ENCODE results near the gene CWC15.
"Not testable (repeated sequence)": the region's sequence is repeated elsewhere in the genome, so short reads cannot be mapped to it uniquely, and the experiment has no call there.

The CWC15 gene

GRCh38 chr11:94938095-94939055 lies 35.0 kb downstream of the CWC15 start:
- TF ChIP-seq CTCF (IDR thresholded peaks at IDR 0.05; ENCODE audit: insufficient read depth, low read depth, low read length, missing control alignments): no peak
- no peak overlapping the region for H3K4me3 ChIP-seq (ENCODE audit: low read depth, low read length)
- no peak for DNase-seq (ENCODE audit: low read depth)

GRCh38 chr11:94934846-94935245 lies 38.5 kb downstream of the CWC15 start:
- no peak for DNase-seq (ENCODE audit: low read depth)
- no peak overlapping the region for H3K4me3 ChIP-seq (ENCODE audit: low read depth, low read length)
- no peak for TF ChIP-seq CTCF (IDR thresholded peaks at IDR 0.05; ENCODE audit: insufficient read depth, low read depth, low read length, missing control alignments)

- DNase-seq (ENCODE audit: low read depth): no peak
- no peak overlapping the region for H3K4me3 ChIP-seq (ENCODE audit: low read depth, low read length)
- no peak for TF ChIP-seq CTCF (IDR thresholded peaks at IDR 0.05; ENCODE audit: insufficient read depth, low read depth, low read length, missing control alignments)
These were observed 39.0 kb downstream of the CWC15 start for GRCh38 chr11:94934362-94934761.

- TF ChIP-seq CTCF (IDR thresholded peaks at IDR 0.05; ENCODE audit: insufficient read depth, low read depth, low read length, missing control alignments): no peak
- DNase-seq (ENCODE audit: low read depth): no peak
- H3K4me3 ChIP-seq (ENCODE audit: low read depth, low read length): no peak overlapping the region
These were observed 39.9 kb downstream of the CWC15 start for GRCh38 chr11:94933223-94934130.

GRCh38 chr11:94932503-94932902 lies 40.9 kb downstream of the CWC15 start:
- TF ChIP-seq CTCF (IDR thresholded peaks at IDR 0.05; ENCODE audit: insufficient read depth, low read depth, low read length, missing control alignments): no peak
- no peak for DNase-seq (ENCODE audit: low read depth)
- no peak overlapping the region for H3K4me3 ChIP-seq (ENCODE audit: low read depth, low read length)

- DNase-seq (ENCODE audit: low read depth); H3K4me3 ChIP-seq (ENCODE audit: low read depth, low read length): not testable (repeated sequence)
These were observed 41.3 kb downstream of the CWC15 start for GRCh38 chr11:94932072-94932471.
